Activated CD4-positive, alpha-beta T cell treated with anti-CD3 and anti-CD28 coated beads, Interleukin-2, amount 50 U/mL, for 1 hour (primary cell): ENCODE data around the gene CEP72.

ENCODE experiments used
- DNase-seq: peaks from one replicate; pipeline ENCODE4 v3.0.0-alpha.2; 2020

Gene CEP72

GRCh38 chr5:661891-662750 is 50.0 kb downstream of the CEP72 start:
- DNase-seq, result no peak

GRCh38 chr5:662751-663435 is 50.8 kb downstream of the CEP72 start:
- DNase-seq, result no peak

GRCh38 chr5:663436-664342 is 51.5 kb downstream of the CEP72 start:
- DNase-seq, result no peak

GRCh38 chr5:664343-664993 is 52.3 kb downstream of the CEP72 start:
- DNase-seq, result no peak

- DNase-seq, result no peak
Measured at GRCh38 chr5:664994-665360, 52.8 kb downstream of the CEP72 start.

- DNase-seq, result no peak
Measured at GRCh38 chr5:665541-665955, 53.4 kb downstream of the CEP72 start.

GRCh38 chr5:665956-666711 is 54.0 kb downstream of the CEP72 start:
- DNase-seq, result no peak

GRCh38 chr5:666816-667498 is 54.8 kb downstream of the CEP72 start:
- no peak for DNase-seq

- no peak for DNase-seq
Measured at GRCh38 chr5:668283-668995, 56.3 kb downstream of the CEP72 start.

- DNase-seq, result peak; percentile 23
Measured at GRCh38 chr5:669111-669841, 57.1 kb downstream of the CEP72 start.

GRCh38 chr5:669842-670395 is 57.8 kb downstream of the CEP72 start:
- DNase-seq, result no peak

GRCh38 chr5:670396-671270 is 58.5 kb downstream of the CEP72 start:
- DNase-seq, result no peak

GRCh38 chr5:671459-672328 is 59.6 kb downstream of the CEP72 start:
- DNase-seq, result peak; percentile 72

GRCh38 chr5:672329-673160 is 60.4 kb downstream of the CEP72 start:
- DNase-seq, result peak; percentile 91

- DNase-seq, result no peak
Measured at GRCh38 chr5:673161-673830, 61.2 kb downstream of the CEP72 start.
